ENCODE data around the gene EXD3.

EXD3 gene

GRCh38 chr9:137369061-137369787 is 53.7 kb downstream of the EXD3 start:
- no peaks in the 10 kb centered on the region for H3K9me3 Mint-ChIP-seq (ENCODE audit: low read depth)
- H3K27ac Mint-ChIP-seq: no peak overlapping the region
- no peaks in the 10 kb centered on the region for H3K27me3 Mint-ChIP-seq
- no peaks in the 10 kb centered on the region for H3K4me1 Mint-ChIP-seq (ENCODE audit: low read depth)
- H3K36me3 Mint-ChIP-seq: no peaks in the 10 kb centered on the region
- no peak overlapping the region for H3K4me3 Mint-ChIP-seq

DNA sequence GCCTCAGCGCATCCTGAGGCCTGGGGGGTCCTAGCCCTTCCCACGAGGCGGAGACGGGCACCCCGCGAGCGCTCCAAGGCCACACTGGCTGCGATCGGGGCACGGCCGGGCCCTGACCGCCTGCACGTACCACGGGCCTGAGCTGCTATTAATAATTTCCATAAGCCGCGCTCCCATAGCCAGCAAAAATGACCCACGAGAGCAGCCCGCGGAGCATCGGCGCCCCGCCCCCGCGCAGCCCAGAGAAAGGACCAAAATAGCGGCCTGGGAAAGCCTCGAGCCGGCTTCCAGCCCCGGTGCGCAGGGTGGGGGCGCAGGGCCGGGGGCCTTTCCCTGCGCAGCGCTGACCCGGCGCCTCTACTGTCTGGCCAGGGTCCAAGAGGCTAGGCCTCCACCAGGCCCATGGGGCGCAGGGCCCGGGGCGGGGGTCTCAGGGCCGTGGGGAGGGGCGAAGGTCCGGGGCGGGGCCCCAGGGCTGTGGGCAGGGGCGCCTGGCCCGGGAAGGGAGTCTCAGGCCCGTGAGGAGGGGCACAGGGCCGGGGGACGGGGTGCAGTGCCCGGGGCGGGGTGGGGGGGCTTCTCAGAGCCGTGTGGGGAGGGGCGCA is 54.4 kb downstream of the EXD3 start:
- H3K4me3 Mint-ChIP-seq: no peak overlapping the region
- H3K36me3 Mint-ChIP-seq: peaks cover 4% of the 10 kb centered on the region
- peaks cover 4% of the 10 kb centered on the region for H3K9me3 Mint-ChIP-seq (ENCODE audit: low read depth)
- H3K27me3 Mint-ChIP-seq: no peaks in the 10 kb centered on the region
- no peak overlapping the region for H3K27ac Mint-ChIP-seq
- no peaks in the 10 kb centered on the region for H3K4me1 Mint-ChIP-seq (ENCODE audit: low read depth)

- peaks cover 4% of the 10 kb centered on the region for H3K36me3 Mint-ChIP-seq
- peaks cover 4% of the 10 kb centered on the region for H3K9me3 Mint-ChIP-seq (ENCODE audit: low read depth)
- H3K4me1 Mint-ChIP-seq (ENCODE audit: low read depth): no peaks in the 10 kb centered on the region
- no peaks in the 10 kb centered on the region for H3K27me3 Mint-ChIP-seq
- no peak overlapping the region for H3K4me3 Mint-ChIP-seq
- no peak overlapping the region for H3K27ac Mint-ChIP-seq
These were observed 55.2 kb downstream of the EXD3 start for GRCh38 chr9:137367506-137368430.

DNA sequence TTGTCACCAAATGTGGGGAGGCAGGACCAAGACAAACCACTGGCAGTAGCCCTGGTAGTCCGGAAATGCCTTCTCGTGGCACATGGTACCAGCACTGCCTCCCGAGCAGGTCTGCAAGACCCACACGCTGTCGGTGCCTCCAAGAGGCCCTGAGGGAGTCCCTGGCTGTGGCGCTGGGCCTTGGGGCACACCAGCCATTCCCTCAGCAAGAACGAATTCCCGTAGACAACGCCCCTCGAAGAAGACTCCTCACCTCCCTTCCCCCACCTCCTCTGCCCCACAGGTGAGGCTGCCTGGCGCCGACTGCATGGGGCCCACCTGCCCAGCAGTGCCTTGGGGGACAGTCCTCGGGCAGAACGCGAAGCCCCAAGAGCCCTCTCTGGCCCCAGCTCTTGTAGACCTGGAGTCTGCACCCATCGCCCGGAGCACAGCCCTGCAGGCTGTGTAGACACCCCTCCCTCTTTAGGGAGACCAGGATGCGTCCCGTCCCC is 56.0 kb downstream of the EXD3 start:
- H3K4me3 Mint-ChIP-seq: no peak overlapping the region
- H3K9me3 Mint-ChIP-seq (ENCODE audit: low read depth): peaks cover 4% of the 10 kb centered on the region
- no peaks in the 10 kb centered on the region for H3K27me3 Mint-ChIP-seq
- peaks cover 6% of the 10 kb centered on the region for H3K36me3 Mint-ChIP-seq
- H3K27ac Mint-ChIP-seq: no peak overlapping the region
- no peaks in the 10 kb centered on the region for H3K4me1 Mint-ChIP-seq (ENCODE audit: low read depth)

GRCh38 chr9:137366445-137366810 is 56.5 kb downstream of the EXD3 start:
- Mint-ChIP-seq H3K36me3 (peaks cover 10% of the 10 kb centered on the region), H3K27ac (no peak overlapping the region), H3K9me3 (ENCODE audit: low read depth) (peaks cover 4% of the 10 kb centered on the region), H3K27me3 (no peaks in the 10 kb centered on the region), H3K4me1 (ENCODE audit: low read depth) (no peaks in the 10 kb centered on the region), H3K4me3 (no peak overlapping the region)

DNA sequence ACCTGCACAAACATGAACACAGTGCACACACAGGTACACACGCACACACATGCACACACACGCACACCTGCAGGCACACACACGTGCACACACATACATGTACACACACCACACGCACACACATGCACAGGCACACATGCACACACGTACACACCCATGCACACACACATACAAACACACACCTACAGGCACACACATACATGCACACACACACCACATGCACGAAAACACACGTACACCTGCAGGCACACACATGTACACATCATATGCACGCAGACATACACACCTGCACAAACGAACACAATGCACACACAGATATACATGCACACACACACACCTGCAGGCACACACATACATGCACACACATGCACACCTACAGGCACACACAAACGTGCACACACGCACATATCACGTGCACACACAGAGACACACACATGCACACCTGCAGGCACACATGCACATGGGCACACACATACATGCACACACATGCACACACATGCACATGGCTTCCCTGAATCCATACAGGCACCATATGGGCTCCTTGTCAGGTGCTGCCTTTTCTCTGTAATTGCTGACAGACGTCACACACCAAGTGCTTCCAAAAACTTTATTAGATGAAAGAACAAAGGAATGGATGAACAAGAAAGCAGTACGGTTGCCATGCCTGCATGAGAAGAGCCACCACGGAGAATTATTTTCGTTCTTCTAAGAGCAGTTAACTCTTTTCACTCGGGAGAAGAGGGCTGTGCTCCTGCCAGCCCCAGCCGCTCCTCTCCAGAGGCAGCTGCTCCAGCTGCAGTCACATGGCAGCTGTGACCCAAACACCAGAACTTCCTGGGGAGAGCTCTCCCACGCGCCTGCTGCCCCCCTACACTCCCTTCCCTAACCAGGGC is 57.2 kb downstream of the EXD3 start:
- Mint-ChIP-seq H3K27ac (no peak overlapping the region), H3K9me3 (ENCODE audit: low read depth) (peaks cover 4% of the 10 kb centered on the region), H3K4me1 (ENCODE audit: low read depth) (no peaks in the 10 kb centered on the region), H3K27me3 (no peaks in the 10 kb centered on the region), H3K4me3 (no peak overlapping the region), H3K36me3 (peaks cover 10% of the 10 kb centered on the region)

DNA sequence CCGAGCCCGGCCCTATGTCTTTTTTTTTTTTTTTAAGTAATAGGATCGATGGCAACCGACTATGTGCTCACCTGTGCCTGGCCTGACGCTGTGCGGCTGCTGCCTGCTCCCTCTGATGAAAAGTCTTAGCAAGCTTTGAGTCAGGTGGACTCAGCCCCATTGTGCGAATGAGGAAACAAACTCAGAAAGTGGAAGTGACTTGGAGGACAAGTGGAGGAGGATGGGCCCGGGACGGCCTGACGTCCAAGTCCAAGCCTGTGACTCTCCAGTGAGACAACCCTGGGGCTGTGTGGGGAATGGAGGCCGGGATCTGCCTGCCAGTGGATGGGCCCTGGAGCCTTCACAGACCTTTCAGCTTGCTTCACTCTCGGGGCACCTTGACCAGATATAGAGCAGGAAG is 57.9 kb downstream of the EXD3 start:
- H3K4me3 Mint-ChIP-seq: no peak overlapping the region
- H3K4me1 Mint-ChIP-seq (ENCODE audit: low read depth): no peaks in the 10 kb centered on the region
- no peaks in the 10 kb centered on the region for H3K27me3 Mint-ChIP-seq
- H3K36me3 Mint-ChIP-seq: peaks cover 10% of the 10 kb centered on the region
- H3K9me3 Mint-ChIP-seq (ENCODE audit: low read depth): peaks cover 4% of the 10 kb centered on the region
- H3K27ac Mint-ChIP-seq: no peak overlapping the region

DNA sequence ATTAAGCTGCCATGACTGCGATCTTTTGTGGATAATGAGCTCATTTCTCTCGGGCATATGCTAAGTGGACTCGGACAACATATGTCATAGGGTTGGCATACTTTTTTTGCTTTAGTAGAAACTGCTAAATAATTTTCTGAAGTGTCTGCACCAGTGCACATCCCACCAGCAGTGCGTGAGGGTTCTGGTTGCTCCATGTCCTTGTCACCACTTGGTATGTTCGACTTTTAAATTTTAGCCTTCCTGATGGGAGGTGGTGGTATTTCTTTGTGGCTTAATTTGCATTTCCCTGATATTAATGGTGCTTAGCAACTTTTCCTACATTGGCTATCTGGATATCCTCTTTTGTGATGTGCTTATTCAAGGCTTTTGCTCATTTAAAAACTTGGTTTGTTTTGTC is 63.1 kb downstream of the EXD3 start:
- no peak overlapping the region for H3K4me3 Mint-ChIP-seq
- H3K4me1 Mint-ChIP-seq (ENCODE audit: low read depth): no peaks in the 10 kb centered on the region
- peaks cover 4% of the 10 kb centered on the region for H3K9me3 Mint-ChIP-seq (ENCODE audit: low read depth)
- peaks cover 15% of the 10 kb centered on the region for H3K36me3 Mint-ChIP-seq
- no peaks in the 10 kb centered on the region for H3K27me3 Mint-ChIP-seq
- H3K27ac Mint-ChIP-seq: no peak overlapping the region

DNA sequence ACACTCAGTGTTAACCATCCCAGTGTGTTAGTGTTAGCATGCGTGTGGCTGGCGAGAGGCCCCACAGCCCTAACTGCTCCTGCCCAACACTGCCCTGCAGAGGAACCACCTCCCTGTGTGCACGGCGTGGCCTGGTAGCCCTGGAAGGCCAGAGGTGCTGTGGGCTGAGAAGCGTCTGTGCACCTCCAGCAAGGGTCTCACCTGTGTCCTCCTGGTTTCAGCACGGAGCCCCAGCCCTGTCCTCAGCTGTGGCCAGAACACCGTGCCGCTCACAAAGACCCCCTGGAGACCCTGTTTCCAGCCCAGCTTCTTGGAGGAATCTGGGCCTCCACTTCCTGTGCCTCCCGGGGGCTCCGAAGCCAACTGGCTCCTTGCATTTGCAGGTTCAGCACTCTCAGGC is 64.8 kb downstream of the EXD3 start:
- H3K27me3 Mint-ChIP-seq: no peaks in the 10 kb centered on the region
- no peaks in the 10 kb centered on the region for H3K9me3 Mint-ChIP-seq (ENCODE audit: low read depth)
- no peak overlapping the region for H3K27ac Mint-ChIP-seq
- H3K4me1 Mint-ChIP-seq (ENCODE audit: low read depth): no peaks in the 10 kb centered on the region
- H3K36me3 Mint-ChIP-seq: peaks cover 11% of the 10 kb centered on the region
- no peak overlapping the region for H3K4me3 Mint-ChIP-seq

GRCh38 chr9:137357166-137357565 is 65.8 kb downstream of the EXD3 start:
- Mint-ChIP-seq H3K27ac (no peak overlapping the region), H3K4me3 (no peak overlapping the region), H3K4me1 (ENCODE audit: low read depth) (no peaks in the 10 kb centered on the region), H3K9me3 (ENCODE audit: low read depth) (no peaks in the 10 kb centered on the region), H3K36me3 (peaks cover 11% of the 10 kb centered on the region), H3K27me3 (no peaks in the 10 kb centered on the region)

- H3K27me3 Mint-ChIP-seq: no peaks in the 10 kb centered on the region
- H3K4me3 Mint-ChIP-seq: no peak overlapping the region
- peaks cover 5% of the 10 kb centered on the region for H3K36me3 Mint-ChIP-seq
- no peaks in the 10 kb centered on the region for H3K9me3 Mint-ChIP-seq (ENCODE audit: low read depth)
- no peak overlapping the region for H3K27ac Mint-ChIP-seq
- no peaks in the 10 kb centered on the region for H3K4me1 Mint-ChIP-seq (ENCODE audit: low read depth)
These were observed 67.1 kb downstream of the EXD3 start for GRCh38 chr9:137355761-137356365.

GRCh38 chr9:137354845-137355760 is 67.9 kb downstream of the EXD3 start:
- Mint-ChIP-seq H3K9me3 (ENCODE audit: low read depth) (no peaks in the 10 kb centered on the region), H3K36me3 (peaks cover 5% of the 10 kb centered on the region), H3K4me3 (no peak overlapping the region), H3K27me3 (no peaks in the 10 kb centered on the region), H3K4me1 (ENCODE audit: low read depth) (no peaks in the 10 kb centered on the region), H3K27ac (no peak overlapping the region)

- Mint-ChIP-seq H3K36me3 (peaks cover 5% of the 10 kb centered on the region), H3K9me3 (ENCODE audit: low read depth) (no peaks in the 10 kb centered on the region), H3K27me3 (no peaks in the 10 kb centered on the region), H3K27ac (no peak overlapping the region), H3K4me3 (no peak overlapping the region), H3K4me1 (ENCODE audit: low read depth) (no peaks in the 10 kb centered on the region)
These were observed 68.7 kb downstream of the EXD3 start for GRCh38 chr9:137354153-137354844.
